ENCODE results near the gene COL4A4.

- TF ChIP-seq TCF7 (IDR thresholded peaks at IDR 0.05; ENCODE audit: low read depth) (no peak), HIVEP1 (CRISPR knock-in tag; IDR thresholded peaks at IDR 0.05) (no peak), MEF2D (CRISPR knock-in tag; IDR thresholded peaks at IDR 0.05) (no peak), RNF219 (CRISPR knock-in tag; IDR thresholded peaks at IDR 0.05) (no peak), CEBPZ (IDR thresholded peaks at IDR 0.05; ENCODE audit: low read length) (no peak)
These were observed 43.6 kb upstream of the COL4A4 start for GRCh38 chr2:227207573-227207972.

Data from HepG2 (cell line).